ENCODE data around the gene STK33.

STK33 gene

GRCh38 chr11:8369592-8370205, 224.3 kb downstream of the STK33 start:
- TF ChIP-seq CTCF (conservative IDR thresholded peaks at IDR 0.05) (no peak), ZFX (IDR thresholded peaks at IDR 0.05) (no peak)
- H3K27ac ChIP-seq: no peak overlapping the region

- H3K27ac ChIP-seq: no peak overlapping the region
- no peak for TF ChIP-seq CTCF (conservative IDR thresholded peaks at IDR 0.05)
- TF ChIP-seq ZFX (IDR thresholded peaks at IDR 0.05): no peak
Observed at GRCh38 chr11:8368772-8369171, 225.3 kb downstream of the STK33 start.

- no peak overlapping the region for H3K27ac ChIP-seq
- TF ChIP-seq ZFX (IDR thresholded peaks at IDR 0.05) (no peak), CTCF (conservative IDR thresholded peaks at IDR 0.05) (no peak)
Observed at GRCh38 chr11:8368194-8368593, 225.8 kb downstream of the STK33 start.

- no peak for TF ChIP-seq ZFX (IDR thresholded peaks at IDR 0.05)
- TF ChIP-seq CTCF (conservative IDR thresholded peaks at IDR 0.05): no peak
- no peak overlapping the region for H3K27ac ChIP-seq
Observed at GRCh38 chr11:8366316-8366715, 227.7 kb downstream of the STK33 start.

- H3K27ac ChIP-seq: no peak overlapping the region
- TF ChIP-seq ZFX (IDR thresholded peaks at IDR 0.05): no peak
- no peak for TF ChIP-seq CTCF (conservative IDR thresholded peaks at IDR 0.05)
Observed at GRCh38 chr11:8365216-8365941, 228.6 kb downstream of the STK33 start.

GRCh38 chr11:8363921-8364320, 230.1 kb downstream of the STK33 start:
- no peak overlapping the region for H3K27ac ChIP-seq
- TF ChIP-seq CTCF (conservative IDR thresholded peaks at IDR 0.05): no peak
- no peak for TF ChIP-seq ZFX (IDR thresholded peaks at IDR 0.05)

- H3K27ac ChIP-seq: no peak overlapping the region
- TF ChIP-seq ZFX (IDR thresholded peaks at IDR 0.05) (no peak), CTCF (conservative IDR thresholded peaks at IDR 0.05) (no peak)
Observed at GRCh38 chr11:8362899-8363298, 231.1 kb downstream of the STK33 start.

Data from C4-2B (cell line).